ENCODE results near the gene DNAJC9. TPM values are rescaled to one million over a fixed set of nuclear protein-coding genes. Genes with fewer than 3 reads are reported as not detected.
A peak's percentile ranks its signal among the peaks of the same experiment; 100 is the strongest.

DNAJC9 gene, protein sequence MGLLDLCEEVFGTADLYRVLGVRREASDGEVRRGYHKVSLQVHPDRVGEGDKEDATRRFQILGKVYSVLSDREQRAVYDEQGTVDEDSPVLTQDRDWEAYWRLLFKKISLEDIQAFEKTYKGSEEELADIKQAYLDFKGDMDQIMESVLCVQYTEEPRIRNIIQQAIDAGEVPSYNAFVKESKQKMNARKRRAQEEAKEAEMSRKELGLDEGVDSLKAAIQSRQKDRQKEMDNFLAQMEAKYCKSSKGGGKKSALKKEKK
- total RNA-seq, result 10 to 100 TPM in 1 of 10 donors, 1 to 10 TPM in 9; 5.6 to 11.2 (median 7.5) TPM
- 1 to 10 TPM; 6.8 to 9.9 TPM for polyA plus RNA-seq
- long read RNA-seq, donor 1, transcript DNAJC9-201 (5 exons, 3,032 nt), result major isoform, 13 of 14 reads
- long read RNA-seq, donor 1, partial matches to known transcripts, result 1 of 14 reads
- long read RNA-seq, donor 1, other reads (novel, unspliced or antisense), result 0 of 14 reads
- long read RNA-seq, donor 2, transcript DNAJC9-201 (5 exons, 3,032 nt), result major isoform, 16 of 18 reads
- long read RNA-seq, donor 2, partial matches to known transcripts, result 2 of 18 reads
- long read RNA-seq, donor 2, other reads (novel, unspliced or antisense), result 0 of 18 reads
- long read RNA-seq, donor 3, transcript DNAJC9-201 (5 exons, 3,032 nt), result major isoform, 40 of 50 reads
- long read RNA-seq, donor 3, partial matches to known transcripts, result 1 of 50 reads
- long read RNA-seq, donor 3, other reads (novel, unspliced or antisense), result 9 of 50 reads

DNA sequence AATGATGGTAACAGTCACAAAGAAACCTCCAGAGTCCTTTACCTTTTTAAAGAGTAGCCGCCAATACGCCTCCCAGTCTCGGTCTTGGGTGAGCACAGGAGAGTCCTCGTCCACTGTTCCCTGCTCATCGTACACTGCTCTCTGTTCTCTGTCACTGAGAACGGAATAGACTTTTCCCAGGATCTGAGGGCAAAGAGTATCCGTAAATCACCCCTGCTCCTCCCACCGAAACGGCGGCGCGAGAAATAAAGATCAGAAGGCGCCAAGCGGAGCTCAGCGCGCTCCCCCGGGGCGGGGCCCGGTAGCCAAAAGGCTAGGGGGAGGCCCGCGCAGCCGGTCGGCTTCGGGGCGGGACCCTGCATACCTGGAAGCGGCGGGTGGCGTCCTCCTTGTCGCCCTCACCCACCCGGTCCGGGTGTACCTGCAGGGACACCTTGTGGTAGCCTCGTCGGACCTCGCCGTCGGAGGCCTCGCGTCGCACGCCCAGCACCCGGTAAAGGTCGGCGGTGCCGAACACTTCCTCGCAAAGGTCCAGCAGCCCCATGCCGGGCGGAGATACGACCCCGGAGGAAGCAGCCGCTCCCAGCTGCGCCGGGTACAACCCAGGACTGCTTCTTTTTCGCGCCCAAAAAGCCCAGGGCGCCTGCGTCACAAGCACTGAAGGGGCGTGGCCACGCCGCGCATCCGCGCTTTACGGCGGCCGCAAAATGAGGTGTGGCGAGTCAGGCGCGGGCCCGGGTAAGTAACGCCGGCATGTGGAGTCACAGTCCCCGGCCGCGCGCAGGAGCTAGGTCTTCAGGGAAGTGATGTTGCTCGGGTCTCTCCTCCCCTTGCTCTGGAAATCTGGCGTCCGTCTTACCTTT, at the start of gene DNAJC9:
DNAJC9 (minus strand) TSS at position 610 of the 863 bp plus-strand sequence; CDS start at position 544, 66 bp downstream.
- 0% methylated on average over 78 of the region's 78 CpGs for WGBS, 2 donors
- Histone ChIP-seq H3K36me3 (peaks cover 0 to 74% (median 23%) of the 10 kb centered on the region in 9 donors), H3K4me1 (peaks cover 8 to 57% (median 41%) of the 10 kb centered on the region in 9 donors), H3K27me3 (no peaks in the 10 kb centered on the region), H3K9me3 (no peaks in the 10 kb centered on the region), H3K27ac (peak within 1 kb of the TSS; percentile 39 to 86 (median 80)), H3K4me3 (peak within 1 kb of the TSS; percentile 69 to 98 (median 89))
- DNase-seq (peak; percentile 95 to 97), ATAC-seq (peak; percentile 93 to 98 (median 96))
- intact Hi-C loops (cut with DNase I), result no loop called here
- TF ChIP-seq, protein P1, sequence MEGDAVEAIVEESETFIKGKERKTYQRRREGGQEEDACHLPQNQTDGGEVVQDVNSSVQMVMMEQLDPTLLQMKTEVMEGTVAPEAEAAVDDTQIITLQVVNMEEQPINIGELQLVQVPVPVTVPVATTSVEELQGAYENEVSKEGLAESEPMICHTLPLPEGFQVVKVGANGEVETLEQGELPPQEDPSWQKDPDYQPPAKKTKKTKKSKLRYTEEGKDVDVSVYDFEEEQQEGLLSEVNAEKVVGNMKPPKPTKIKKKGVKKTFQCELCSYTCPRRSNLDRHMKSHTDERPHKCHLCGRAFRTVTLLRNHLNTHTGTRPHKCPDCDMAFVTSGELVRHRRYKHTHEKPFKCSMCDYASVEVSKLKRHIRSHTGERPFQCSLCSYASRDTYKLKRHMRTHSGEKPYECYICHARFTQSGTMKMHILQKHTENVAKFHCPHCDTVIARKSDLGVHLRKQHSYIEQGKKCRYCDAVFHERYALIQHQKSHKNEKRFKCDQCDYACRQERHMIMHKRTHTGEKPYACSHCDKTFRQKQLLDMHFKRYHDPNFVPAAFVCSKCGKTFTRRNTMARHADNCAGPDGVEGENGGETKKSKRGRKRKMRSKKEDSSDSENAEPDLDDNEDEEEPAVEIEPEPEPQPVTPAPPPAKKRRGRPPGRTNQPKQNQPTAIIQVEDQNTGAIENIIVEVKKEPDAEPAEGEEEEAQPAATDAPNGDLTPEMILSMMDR (IDR thresholded peaks at IDR 0.05), result peak in 2 of 9 donors; percentile 23 to 28

DNA sequence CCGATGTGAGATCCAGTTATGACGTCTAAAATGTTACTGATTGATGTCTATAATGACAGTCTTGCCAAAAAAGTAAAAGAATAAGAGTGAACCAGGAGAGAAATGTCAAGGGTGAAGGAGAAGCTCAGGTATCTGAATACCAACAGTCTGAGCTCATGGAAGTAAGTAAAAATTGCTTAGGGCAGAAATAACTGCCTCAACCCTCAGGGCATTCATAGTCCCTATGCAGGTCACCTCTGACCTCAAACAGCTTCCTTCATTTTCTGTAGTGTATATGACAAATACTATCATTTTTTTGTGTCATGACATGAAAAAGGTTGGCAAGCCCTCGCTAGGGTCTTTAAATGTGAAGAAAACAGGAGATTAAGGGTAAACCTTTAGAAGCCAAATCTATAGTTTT, 46.4 kb upstream of the DNAJC9 start:
- intact Hi-C loops (cut with DNase I), result no loop called here
- H3K27ac ChIP-seq, result no peak overlapping the region
- ATAC-seq, result no peak

DNA sequence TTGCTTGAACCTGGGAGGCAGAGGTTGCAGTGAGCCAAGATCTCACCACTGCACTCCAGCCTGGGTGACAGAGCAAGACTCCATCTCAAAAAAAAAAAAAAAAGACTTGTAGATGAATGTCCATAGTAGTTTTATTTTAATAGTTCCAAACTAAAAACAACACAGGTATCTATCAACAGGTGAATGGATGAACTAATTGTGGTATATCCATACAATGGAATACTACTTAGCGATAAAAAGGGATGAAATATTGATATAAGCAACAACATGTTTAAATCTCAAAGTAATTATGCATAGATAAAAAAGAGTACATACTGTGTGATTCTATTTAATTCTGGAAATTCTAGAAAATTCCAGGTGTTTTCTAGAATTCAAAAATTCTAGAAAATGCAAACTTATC, 42.9 kb upstream of the DNAJC9 start:
- intact Hi-C loops (cut with DNase I), result no loop called here
- no peak overlapping the region for H3K27ac ChIP-seq
- no peak for ATAC-seq
- H3K4me1 ChIP-seq, result no peaks in the 10 kb centered on the region
- H3K4me3 ChIP-seq, result no peak overlapping the region
- no peak for DNase-seq
- WGBS, 2 donors, result 100% methylated on average over 1 of the region's 1 CpG
- H3K9me3 ChIP-seq, result peaks cover 0 to 13% (median 0%) of the 10 kb centered on the region in 11 donors
- TF ChIP-seq, protein P1 (IDR thresholded peaks at IDR 0.05), result no peak
- H3K36me3 ChIP-seq, result peaks cover 0 to 18% (median 0%) of the 10 kb centered on the region in 9 donors
- no peaks in the 10 kb centered on the region for H3K27me3 ChIP-seq

More for the DNA sequence above, 46.4 kb upstream of the DNAJC9 start:
- H3K27me3 ChIP-seq, result no peaks in the 10 kb centered on the region
- TF ChIP-seq, protein P1 (IDR thresholded peaks at IDR 0.05), result no peak
- peaks cover 0 to 13% (median 0%) of the 10 kb centered on the region in 11 donors for H3K9me3 ChIP-seq
- H3K4me3 ChIP-seq, result no peak overlapping the region
- 76 to 81% methylated on average over 3 of the region's 3 CpGs for WGBS, 2 donors
- no peaks in the 10 kb centered on the region for H3K4me1 ChIP-seq
- H3K36me3 ChIP-seq, result peaks cover 0 to 19% (median 0%) of the 10 kb centered on the region in 9 donors
- DNase-seq, result no peak

DNA sequence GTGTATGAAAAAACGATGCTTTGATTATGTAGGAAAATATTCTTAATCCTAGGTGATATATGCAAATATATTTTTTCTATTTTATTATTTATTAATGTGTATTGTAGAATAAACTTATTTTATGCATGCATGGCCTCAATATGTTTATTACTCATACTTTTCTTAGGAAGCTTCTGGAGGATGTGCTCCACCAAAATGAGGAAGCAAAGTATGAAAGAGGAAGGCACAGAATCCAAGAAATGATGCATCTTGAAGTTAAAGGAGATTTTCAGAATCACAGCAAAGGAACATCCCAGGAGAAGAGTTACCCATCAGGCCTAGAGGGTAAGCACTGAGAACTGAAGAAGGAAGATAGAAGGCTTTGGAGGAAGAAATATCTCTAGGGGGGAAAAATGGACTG, 40.4 kb upstream of the DNAJC9 start:
- Histone ChIP-seq H3K36me3 (peaks cover 0 to 18% (median 0%) of the 10 kb centered on the region in 9 donors), H3K27ac (no peak overlapping the region), H3K4me3 (no peak overlapping the region), H3K27me3 (no peaks in the 10 kb centered on the region), H3K9me3 (peaks cover 0 to 13% (median 0%) of the 10 kb centered on the region in 11 donors), H3K4me1 (no peaks in the 10 kb centered on the region)
- 94% methylated on average over 1 of the region's 1 CpG for WGBS, 2 donors
- DNase-seq (no peak), ATAC-seq (no peak)
- intact Hi-C loops (cut with DNase I), result no loop called here
- TF ChIP-seq, protein P1 (IDR thresholded peaks at IDR 0.05), result no peak
